Measurements from ENCODE around the gene SGCD.

- TF ChIP-seq CTCF (IDR thresholded peaks at IDR 0.05) = no peak
- peak in 2 of 3 donors; percentile 71 to 83 for TF ChIP-seq POLR2AphosphoS5 (IDR thresholded peaks at IDR 0.05)
- no peak for TF ChIP-seq POLR2A (IDR thresholded peaks at IDR 0.05)
- TF ChIP-seq EP300 (IDR thresholded peaks at IDR 0.05) = peak; percentile 82
Observed at GRCh38 chr5:156595132-156595787, 268.3 kb downstream of the SGCD start.

All from stomach (tissue), 4 donors.